Measurements from ENCODE around the gene ARHGAP26.

- TF ChIP-seq YY1 (IDR thresholded peaks at IDR 0.05), result peak; percentile 92
- TF ChIP-seq MAX (IDR thresholded peaks at IDR 0.05), result peak; percentile 96
- TF ChIP-seq TAF1 (conservative IDR thresholded peaks at IDR 0.05), result peak; percentile 62
- TF ChIP-seq CTCF (IDR thresholded peaks at IDR 0.05; ENCODE audit: low read depth, low read length, missing input control), result no peak
- peak in 1 of 2 donors; percentile 70 for TF ChIP-seq GABPA (IDR thresholded peaks at IDR 0.05 in 1 of 2, conservative IDR thresholded peaks at IDR 0.05 in 1 of 2)
These were observed 212.0 kb downstream of the ARHGAP26 start for GRCh38 chr5:142981886-142982820.

All from liver (tissue), 3 donors.